GM23248 (cell line): Measurements from ENCODE around the gene MAP3K4.

Experiments
- EZH2 ChIP-seq: fragments of 200-600 bp; sonication (generic); IDR thresholded peaks from 2 replicates; pipeline ENCODE4 v1.6.1; 2018; ENCODE audit warnings: antibody characterized with exemption, mild to moderate bottlenecking; ENCODE audit not compliant: insufficient read depth, poor library complexity, severe bottlenecking
- EZH2phosphoT487 ChIP-seq: fragments of 200-600 bp; sonication (generic); IDR thresholded peaks from 2 replicates; pipeline ENCODE4 v1.6.1; 2018; ENCODE audit warnings: antibody characterized with exemption, moderate library complexity, mild to moderate bottlenecking, low read depth; ENCODE audit not compliant: insufficient read depth

DNA sequence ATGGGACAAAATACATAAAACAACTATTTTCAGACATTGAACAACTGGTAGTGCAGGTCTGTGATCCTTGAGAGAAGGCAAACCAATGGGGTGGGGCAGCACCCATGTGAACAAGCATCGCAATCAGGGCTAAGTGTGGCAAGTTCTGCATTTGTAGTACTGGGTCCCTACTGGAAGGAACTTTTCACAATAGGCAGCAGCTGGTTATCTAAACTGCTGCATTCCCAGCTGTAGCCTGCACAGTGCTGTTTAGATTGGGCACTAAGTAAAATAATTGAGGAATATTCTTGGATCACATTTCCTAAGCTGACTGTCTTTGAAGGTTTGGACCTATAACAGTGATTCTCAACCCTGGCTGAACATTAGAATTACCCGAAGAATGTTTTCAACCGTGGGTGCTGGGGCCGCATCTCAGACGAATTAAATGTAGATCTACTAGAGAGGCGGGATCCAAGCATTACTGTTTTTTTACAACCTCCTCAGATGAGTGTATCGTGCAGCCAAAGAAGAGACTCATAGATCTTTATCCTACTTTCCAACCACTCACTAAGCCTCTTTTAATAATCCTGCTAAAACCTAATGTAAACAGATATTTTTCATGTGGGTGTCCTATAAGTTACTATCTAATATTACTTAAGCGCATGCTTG, 12.4 kb upstream of the MAP3K4 start:
- TF ChIP-seq EZH2phosphoT487 (no peak), EZH2 (no peak)
